DND-41 (cell line): ENCODE measurements around the gene BRD7.

Source experiments
- CTCF ChIP-seq: IDR thresholded peaks from 2 replicates; pipeline ENCODE4 v1.5.1; 2012; ENCODE audit warnings: borderline replicate concordance, low read length, moderate library complexity, mild to moderate bottlenecking; ENCODE audit not compliant: poor library complexity, severe bottlenecking; ENCODE audit errors: extremely low read depth
- EZH2 ChIP-seq: IDR thresholded peaks from 3 replicates; pipeline ENCODE4 v1.6.1; 2012; ENCODE audit warnings: borderline replicate concordance, low read depth, mild to moderate bottlenecking, moderate library complexity, low read length, inconsistent platforms; ENCODE audit not compliant: severe bottlenecking

GRCh38 chr16:50363656-50364055, 5.1 kb downstream of the BRD7 start:
- no peak for TF ChIP-seq CTCF
- TF ChIP-seq EZH2: no peak
